Right lobe of liver (tissue), 6 donors: ENCODE data around the gene EXOSC9. TPM values are rescaled to one million over a fixed set of nuclear protein-coding genes. Genes with fewer than 3 reads are reported as not detected.

Experiments used
- ATAC-seq, 4 donors: fragments of 200-7000 bp; cut with Tn5 transposase; one replicate each; pipeline ENCODE4 v1.9.1; 2020; ENCODE audit warnings: mild to moderate bottlenecking in 4 of 4, moderate library complexity in 4 of 4
- DNase-seq, 3 donors: peaks; one replicate each; pipeline ENCODE4 v3.0.0-alpha.2; 2020
- H3K27ac ChIP-seq, 3 donors: fragments of 200-600 bp; one replicate each; pipeline ENCODE4 v1.8.0; 2022
- H3K27me3 ChIP-seq, 2 donors: fragments of 200-600 bp; one replicate each; pipeline ENCODE4 v1.8.0; 2022
- H3K36me3 ChIP-seq, 4 donors: fragments of 200-600 bp; sonication (generic) in 1 of 4; one replicate each; pipeline versions ENCODE4 v1.5.1 to v1.8.0; 2017 to 2022; ENCODE audit warnings: control low read depth in 1 of 4
- H3K4me1 ChIP-seq, 4 donors: fragments of 200-600 bp; sonication (generic) in 1 of 4; one replicate each; pipeline versions ENCODE4 v1.5.1 to v1.8.0; 2017 to 2022; ENCODE audit warnings: control low read depth in 1 of 4
- H3K4me3 ChIP-seq, 3 donors: fragments of 200-600 bp; one replicate each; pipeline ENCODE4 v1.8.0; 2022
- H3K9me3 ChIP-seq, 4 donors: fragments of 200-600 bp; sonication (generic) in 1 of 4; one replicate each; pipeline versions ENCODE4 v1.5.1 to v1.8.0; 2017 to 2022; ENCODE audit warnings: control low read depth in 1 of 4
- CTCF ChIP-seq, 4 donors: fragments of 200-600 bp in 3 of 4; fragments of 450-650 bp in 1 of 4; IDR thresholded peaks; one replicate each; pipeline versions ENCODE4 v1.5.1 to v1.8.0; 2016 to 2022; ENCODE audit warnings: antibody characterized with exemption in 4 of 4, mild to moderate bottlenecking in 2 of 4
- POLR2A ChIP-seq: fragments of 450-650 bp; IDR thresholded peaks from one replicate; pipeline ENCODE4 v1.6.1; 2017; ENCODE audit warnings: antibody characterized with exemption, mild to moderate bottlenecking
- WGBS: methylation state at CpG from one replicate; pipeline ENCODE4 v1.1.6; 2018; ENCODE audit warnings: low coverage, low lambda C conversion rate; ENCODE audit not compliant: insufficient coverage; ENCODE audit errors: missing lambda C conversion rate; 5-methylcytosine and 5-hydroxymethylcytosine counted together
- intact Hi-C, 2 donors: fragments of 100-400 bp; cut with DNase I; formaldehyde crosslinking; loops; one replicate each; pipeline versions ENCODE4 v1.11.2 to v1.14.1; 2022
- total RNA-seq, 6 experiments: library from RNA; depleted of rRNA in 2 of 6; stranded (reverse); fragments of >200 nt in 2 of 6; fragmentation: NEBNext Ultra II Directional in 3 of 6; extraction: Animal tissue kit (Norgen Biotek cat#: 25700) in 3 of 6; gene quantifications; one replicate each; pipeline versions ENCODE4 v1.1.0 to v1.2.4, GENCODE V29; 2016 to 2023
- donor health status: DM: no; HTN: yes; CAD: no.
- donor health status: DM: no; HTN: no; CAD: no.
- donor health status: DM: no; HTN: no; CAD: no.
- donor health status: DM: no; HTN: yes; CAD: no.
- donor health status: DM: no; HTN: yes; CAD: no.

The EXOSC9 gene
- total RNA-seq, 6 experiments from 2014 or later = 3.6 to 12.5 (median 6.5) TPM

- no peak overlapping the region for H3K27ac ChIP-seq
- WGBS = 46% methylated on average over 2 of the region's 2 CpGs
- H3K4me3 ChIP-seq = no peak overlapping the region
- intact Hi-C loops = no loop called here
- no peaks in the 10 kb centered on the region for H3K27me3 ChIP-seq
- no peaks in the 10 kb centered on the region for H3K36me3 ChIP-seq
- DNase-seq (no peak), ATAC-seq (no peak)
- no peaks in the 10 kb centered on the region for H3K9me3 ChIP-seq
- H3K4me1 ChIP-seq = no peaks in the 10 kb centered on the region
- TF ChIP-seq CTCF (IDR thresholded peaks at IDR 0.05) (no peak), POLR2A (no peak)
These were observed 23.8 kb downstream of the EXOSC9 start for GRCh38 chr4:121824950-121825349.

- Histone ChIP-seq H3K36me3 (no peaks in the 10 kb centered on the region), H3K4me1 (no peaks in the 10 kb centered on the region), H3K27ac (no peak overlapping the region), H3K27me3 (no peaks in the 10 kb centered on the region), H3K4me3 (no peak overlapping the region), H3K9me3 (no peaks in the 10 kb centered on the region)
- 88% methylated on average over 1 of the region's 1 CpG for WGBS
- DNase-seq (no peak), ATAC-seq (no peak)
- intact Hi-C loops = no loop called here
- TF ChIP-seq CTCF (IDR thresholded peaks at IDR 0.05) (no peak), POLR2A (no peak)
These were observed 26.7 kb downstream of the EXOSC9 start for GRCh38 chr4:121827853-121828252.

GRCh38 chr4:121829511-121829910 is 28.4 kb downstream of the EXOSC9 start:
- intact Hi-C loops = no loop called here
- peaks cover 0 to 5% (median 0%) of the 10 kb centered on the region in 4 donors for H3K36me3 ChIP-seq
- no peaks in the 10 kb centered on the region for H3K9me3 ChIP-seq
- 83% methylated on average over 3 of the region's 5 CpGs for WGBS
- no peak overlapping the region for H3K4me3 ChIP-seq
- TF ChIP-seq POLR2A = no peak
- H3K4me1 ChIP-seq = no peaks in the 10 kb centered on the region
- no peak for ATAC-seq
- H3K27ac ChIP-seq = no peak overlapping the region
- no peak for DNase-seq
- no peaks in the 10 kb centered on the region for H3K27me3 ChIP-seq

GRCh38 chr4:121838136-121838535 is 37.0 kb downstream of the EXOSC9 start:
- Histone ChIP-seq H3K9me3 (no peaks in the 10 kb centered on the region), H3K27ac (no peak overlapping the region), H3K27me3 (no peaks in the 10 kb centered on the region), H3K36me3 (peaks cover 0 to 3% (median 1%) of the 10 kb centered on the region in 4 donors), H3K4me1 (no peaks in the 10 kb centered on the region), H3K4me3 (no peak overlapping the region)
- TF ChIP-seq CTCF (IDR thresholded peaks at IDR 0.05) = no peak
- intact Hi-C loops = no loop called here
- no peak for ATAC-seq
- no peak for DNase-seq

GRCh38 chr4:121842862-121843261 is 41.7 kb downstream of the EXOSC9 start:
- H3K36me3 ChIP-seq = peaks cover 0 to 13% (median 4%) of the 10 kb centered on the region in 4 donors
- H3K9me3 ChIP-seq = no peaks in the 10 kb centered on the region
- ATAC-seq (no peak), DNase-seq (no peak)
- WGBS = 91% methylated on average over 4 of the region's 4 CpGs
- no peaks in the 10 kb centered on the region for H3K4me1 ChIP-seq
- TF ChIP-seq POLR2A = no peak
- no peak for TF ChIP-seq CTCF (IDR thresholded peaks at IDR 0.05)
- intact Hi-C loops = no loop called here
- no peaks in the 10 kb centered on the region for H3K27me3 ChIP-seq
- H3K4me3 ChIP-seq = no peak overlapping the region
- H3K27ac ChIP-seq = no peak overlapping the region
